Measurements from ENCODE around the gene CD40. TPM values are rescaled to one million over a fixed set of nuclear protein-coding genes. Genes with fewer than 3 reads are reported as not detected.

CD40 gene
- total and polyA plus RNA-seq, 2 of the 4 experiments (the other 2 are of a cell fraction) = 0.36 to 0.92 TPM

GRCh38 chr20:46119028-46119546 lies 973 bp downstream of the CD40 start:
- no peaks in the 10 kb centered on the region for H3K4me1 ChIP-seq (ENCODE audit: control insufficient read depth, insufficient read depth, low read length)
- H2AFZ ChIP-seq (replicated peaks; ENCODE audit: low read length, poor library complexity) = no peak overlapping the region
- no peak overlapping the region for H3K14ac ChIP-seq (replicated peaks; ENCODE audit: low read depth, low read length)
- no peaks in the 10 kb centered on the region for H3K9me1 ChIP-seq (ENCODE audit: insufficient read depth, low read length)
- H3K18ac ChIP-seq (ENCODE audit: low read depth, low read length) = no peak overlapping the region
- no peaks in the 10 kb centered on the region for H3K36me3 ChIP-seq (ENCODE audit: control insufficient read depth, insufficient read depth, low read length)
- no peak overlapping the region for H2AK9ac ChIP-seq (replicated peaks; ENCODE audit: low read depth, low read length, poor library complexity)
- no peak overlapping the region for H3K27ac ChIP-seq (ENCODE audit: insufficient read depth, low read length)
- no peak overlapping the region for H2BK15ac ChIP-seq (ENCODE audit: low read depth, low read length)
- intact Hi-C loops (cut with micrococcal nuclease) = no loop called here
- H2AK5ac ChIP-seq (ENCODE audit: low read depth, low read length) = no peak overlapping the region
- no TSS peak for BruUV-seq (replicated peaks)
- no peak overlapping the region for H3K9ac ChIP-seq (ENCODE audit: low read depth, low read length)
- H3K9me3 ChIP-seq (ENCODE audit: control insufficient read depth, insufficient read depth, low read length) = no peaks in the 10 kb centered on the region
- H2BK120ac ChIP-seq (ENCODE audit: low read depth, low read length) = no peak overlapping the region
- H3K4ac ChIP-seq (ENCODE audit: low read depth, low read length) = no peak overlapping the region
- in situ Hi-C loops (cut with MboI; ENCODE audit: low sequenced_read_pairs) = no loop called here
- CTCF ChIA-PET = no interaction called here
- ATAC-seq (ENCODE audit: low read depth) (no peak), DNase-seq (no peak)
- no peak overlapping the region for H3K4me3 ChIP-seq (ENCODE audit: insufficient read depth, low read depth, low read length)
- no peak overlapping the region for H4K5ac ChIP-seq (ENCODE audit: low read depth, low read length)
- peaks cover 13% of the 10 kb centered on the region for H3K27me3 ChIP-seq (ENCODE audit: control insufficient read depth, insufficient read depth, low read length)
- dilution Hi-C loops (cut with HindIII; ENCODE audit: low sequenced_read_pairs, unreplicated experiment) = no loop called here
- TF ChIP-seq FOS (IDR thresholded peaks at IDR 0.05; ENCODE audit: low read depth, low read length) = no peak
- no peak for TF ChIP-seq MXI1 (IDR thresholded peaks at IDR 0.05; ENCODE audit: borderline replicate concordance, low read depth, low read length)
- no peak for TF ChIP-seq RFX5 (IDR thresholded peaks at IDR 0.05; ENCODE audit: low read depth, low read length)
- TF ChIP-seq USF2 (IDR thresholded peaks at IDR 0.05; ENCODE audit: low read depth, low read length) = no peak
- no peak for TF ChIP-seq CTCF (conservative IDR thresholded peaks at IDR 0.05; ENCODE audit: low read depth, low read length)
- TF ChIP-seq POLR2A (IDR thresholded peaks at IDR 0.05; ENCODE audit: low read depth, low read length) = no peak
- TF ChIP-seq ELK1 (IDR thresholded peaks at IDR 0.05; ENCODE audit: borderline replicate concordance, low read depth, low read length) = no peak
- TF ChIP-seq MAZ (IDR thresholded peaks at IDR 0.05; ENCODE audit: borderline replicate concordance, low read depth, low read length) = no peak
- no peak for TF ChIP-seq RAD21 (IDR thresholded peaks at IDR 0.05; ENCODE audit: low read length)
- TF ChIP-seq MAFK (IDR thresholded peaks at IDR 0.05; ENCODE audit: low read depth, low read length) = no peak
- no peak for TF ChIP-seq RCOR1 (IDR thresholded peaks at IDR 0.05; ENCODE audit: insufficient replicate concordance, low read length)
- no peak for TF ChIP-seq NFE2L2 (IDR thresholded peaks at IDR 0.05; ENCODE audit: low read depth, low read length)
- TF ChIP-seq BHLHE40 (IDR thresholded peaks at IDR 0.05; ENCODE audit: low read depth, low read length) = no peak
- POLR2A ChIA-PET (ENCODE audit: unreplicated experiment) = no interaction called here
- no peak overlapping the region for H2BK5ac ChIP-seq (ENCODE audit: low read depth, low read length, poor library complexity, severe bottlenecking)
- no peak overlapping the region for H4K8ac ChIP-seq (ENCODE audit: low read depth in 2 of 2, low read length in 2 of 2)
- H3K4me2 ChIP-seq (ENCODE audit: low read depth, low read length) = no peak overlapping the region
- H3K23ac ChIP-seq (ENCODE audit: low read depth, low read length) = no peak overlapping the region
- H4K91ac ChIP-seq (ENCODE audit: insufficient read depth, low read depth, low read length) = no peak overlapping the region
- H2BK20ac ChIP-seq (ENCODE audit: low read depth, low read length) = no peak overlapping the region
- no peak overlapping the region for H3K56ac ChIP-seq (ENCODE audit: extremely low read depth, insufficient read depth, low read length)
- no CpG with 5 or more reads among the region's 2 CpGs for WGBS, 2 experiments (ENCODE audit: extremely low coverage in 2 of 2, insufficient read length in 1 of 2)
- no peaks in the 10 kb centered on the region for H4K20me1 ChIP-seq (ENCODE audit: insufficient read depth, low read length)
- no peaks in the 10 kb centered on the region for H3K79me1 ChIP-seq (ENCODE audit: low read depth in 1 of 2, low read length in 2 of 2)

Measured in IMR-90 (cell line).